ENCODE results near the gene ZBTB17. TPM values are rescaled to one million over a fixed set of nuclear protein-coding genes. Genes with fewer than 3 reads are reported as not detected.

The ZBTB17 gene
- total and polyA plus RNA-seq, 10 of the 15 experiments (the other 5 are each of a cell fraction or from before 2014, with no cell fraction given) = 0.87 to 59.4 (median 38.7) TPM

DNA sequence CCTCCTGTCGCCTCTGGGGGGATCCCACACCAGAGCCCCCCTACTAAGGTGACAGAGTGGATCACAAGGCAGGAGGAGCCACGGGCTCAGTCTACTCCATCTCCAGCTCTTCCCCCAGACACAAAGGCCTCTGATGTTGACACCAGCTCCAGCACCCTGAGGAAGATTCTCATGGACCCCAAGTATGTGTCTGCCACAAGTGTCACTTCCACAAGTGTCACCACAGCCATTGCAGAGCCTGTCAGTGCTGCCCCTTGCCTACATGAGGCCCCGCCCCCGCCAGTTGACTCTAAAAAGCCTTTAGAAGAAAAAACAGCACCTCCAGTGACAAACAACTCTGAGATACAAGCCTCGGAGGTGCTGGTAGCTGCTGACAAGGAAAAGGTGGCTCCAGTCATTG is 42.2 kb downstream of the ZBTB17 start:
- ChIA-PET CTCF (no interaction called here), POLR2A (interaction anchor here (0.5 kb wide), 1 partner anchor 121 kb away, joined by 3 read pairs; no protein-coding TSS in a partner anchor), SMC1A (ENCODE audit: uncharacterized antibody, unreplicated experiment) (no interaction called here), RAD21 (ENCODE audit: unreplicated experiment) (interaction anchor here (0.5 kb wide), 1 partner anchor 118 kb away, joined by 3 read pairs; no protein-coding TSS in a partner anchor)
- no peak for DNase-seq (ENCODE audit: low read depth, low spot score)
- Histone ChIP-seq H3K4me2 (ENCODE audit: control insufficient read depth, insufficient read depth) (no peak overlapping the region), H3K79me2 (ENCODE audit: control insufficient read depth, insufficient read depth, low read length) (no peaks in the 10 kb centered on the region), H3K9ac (ENCODE audit: control insufficient read depth, insufficient read depth, low read length) (no peak overlapping the region), H2AFZ (ENCODE audit: control insufficient read depth, low read depth, low read length) (no peak overlapping the region), H3K4me3 (no peak overlapping the region), H3K27me3 (replicated peaks in 1 of 2; ENCODE audit: control insufficient read depth in 2 of 2, insufficient read depth in 2 of 2, low read length in 1 of 2) (no peaks in the 10 kb centered on the region), H3K9me3 (replicated peaks; ENCODE audit: control insufficient read depth, insufficient read depth, low read length) (no peaks in the 10 kb centered on the region), H3K36me3 (ENCODE audit: control insufficient read depth in 2 of 2, insufficient read depth in 2 of 2, low read length in 1 of 2) (peaks cover 19 to 64% of the 10 kb centered on the region in 2 experiments), H3K27ac (ENCODE audit: control insufficient read depth, insufficient read depth) (no peak overlapping the region), H4K20me1 (ENCODE audit: control insufficient read depth, insufficient read depth) (no peaks in the 10 kb centered on the region), H3K4me1 (ENCODE audit: control insufficient read depth, insufficient read depth, low read length) (no peaks in the 10 kb centered on the region)
- BruUV-seq (replicated peaks) = no TSS peak
- in situ Hi-C loops (cut with MboI) (no loop called here), intact Hi-C loops (cut with micrococcal nuclease; ENCODE audit: unreplicated experiment) (no loop called here)
- no peak for ATAC-seq
- FAIRE-seq = no peak
- no peak for TF ChIP-seq NFYB (IDR thresholded peaks at IDR 0.05; ENCODE audit: insufficient read depth, low read depth, low read length)
- no peak for TF ChIP-seq CHD4 (IDR thresholded peaks at IDR 0.05)
- no peak for TF ChIP-seq TCF3 (IDR thresholded peaks at IDR 0.05; ENCODE audit: borderline replicate concordance, insufficient read depth, low read depth, low read length)
- peak; percentile 32; the same call in 1 of the 2 replicates for TF ChIP-seq POLR2A (IDR thresholded peaks at IDR 0.05; ENCODE audit: low read depth, low read length)
- WGBS (ENCODE audit: insufficient coverage, insufficient replicate concordance, low lambda C conversion rate, missing lambda C conversion rate) = 90% methylated on average over 5 of the region's 5 CpGs

DNA sequence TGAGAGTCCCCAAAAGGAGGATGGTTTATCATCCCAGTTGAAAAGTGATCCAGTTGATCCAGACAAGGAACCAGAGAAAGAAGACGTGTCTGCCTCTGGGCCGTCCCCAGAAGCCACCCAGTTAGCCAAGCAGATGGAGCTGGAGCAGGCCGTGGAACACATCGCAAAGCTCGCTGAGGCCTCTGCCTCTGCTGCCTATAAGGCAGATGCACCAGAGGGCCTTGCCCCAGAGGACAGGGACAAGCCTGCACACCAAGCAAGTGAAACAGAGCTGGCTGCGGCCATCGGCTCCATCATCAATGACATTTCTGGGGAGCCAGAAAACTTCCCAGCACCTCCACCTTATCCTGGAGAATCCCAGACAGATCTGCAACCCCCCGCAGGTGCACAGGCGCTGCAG is 43.3 kb downstream of the ZBTB17 start:
- in situ Hi-C loops (cut with MboI) = no loop called here
- H3K27ac ChIP-seq (ENCODE audit: control insufficient read depth, insufficient read depth) = no peak overlapping the region
- FAIRE-seq (no peak), ATAC-seq (no peak), DNase-seq (ENCODE audit: low read depth, low spot score) (no peak)
- H2AFZ ChIP-seq (ENCODE audit: control insufficient read depth, low read depth, low read length) = no peak overlapping the region
- no peak for TF ChIP-seq MYC (IDR thresholded peaks at IDR 0.05; ENCODE audit: insufficient read depth, insufficient read length, insufficient replicate concordance, low read length, severe bottlenecking)
- TF ChIP-seq POLR2A (IDR thresholded peaks at IDR 0.05; ENCODE audit: low read depth, low read length) = peak; percentile 32; the same call in 1 of the 2 replicates
- SMC1A ChIA-PET (ENCODE audit: uncharacterized antibody, unreplicated experiment) = interaction anchor here (1.4 kb wide), 1 partner anchor 116 kb away, joined by 3 read pairs; no protein-coding TSS in a partner anchor
- H3K9me3 ChIP-seq (replicated peaks; ENCODE audit: control insufficient read depth, insufficient read depth, low read length) = no peaks in the 10 kb centered on the region
- no peaks in the 10 kb centered on the region for H4K20me1 ChIP-seq (ENCODE audit: control insufficient read depth, insufficient read depth)
- no peak overlapping the region for H3K9ac ChIP-seq (ENCODE audit: control insufficient read depth, insufficient read depth, low read length)
- CTCF ChIA-PET = no interaction called here
- H3K4me3 ChIP-seq = no peak overlapping the region
- WGBS (ENCODE audit: insufficient coverage, insufficient replicate concordance, low lambda C conversion rate, missing lambda C conversion rate) = 91% methylated on average over 9 of the region's 9 CpGs
- POLR2A ChIA-PET = no interaction called here
- RAD21 ChIA-PET (ENCODE audit: unreplicated experiment) = interaction anchor here (1.0 kb wide), 1 partner anchor 98 kb away, joined by 3 read pairs; no protein-coding TSS in a partner anchor
- no TSS peak for BruUV-seq (replicated peaks)
- no peaks in the 10 kb centered on the region for H3K79me2 ChIP-seq (ENCODE audit: control insufficient read depth, insufficient read depth, low read length)
- peaks cover 22 to 63% of the 10 kb centered on the region in 2 experiments for H3K36me3 ChIP-seq (ENCODE audit: control insufficient read depth in 2 of 2, insufficient read depth in 2 of 2, low read length in 1 of 2)
- no peaks in the 10 kb centered on the region for H3K27me3 ChIP-seq (replicated peaks in 1 of 2; ENCODE audit: control insufficient read depth in 2 of 2, insufficient read depth in 2 of 2, low read length in 1 of 2)
- intact Hi-C loops (cut with micrococcal nuclease; ENCODE audit: unreplicated experiment) = no loop called here
- no peaks in the 10 kb centered on the region for H3K4me1 ChIP-seq (ENCODE audit: control insufficient read depth, insufficient read depth, low read length)
- H3K4me2 ChIP-seq (ENCODE audit: control insufficient read depth, insufficient read depth) = no peak overlapping the region
